SK-N-SH (cell line): ENCODE measurements around the gene COL4A3.

Source experiments
- EP300 ChIP-seq, 2 experiments: IDR thresholded peaks; 2 replicates each; pipeline versions ENCODE4 v1.4.0 to v1.6.1; 2012; ENCODE audit warnings: borderline replicate concordance in 1 of 2, low read depth in 1 of 2, low read length in 1 of 2
- EZH2phosphoT487 ChIP-seq: fragments of 200-600 bp; sonication (generic); IDR thresholded peaks from 2 replicates; pipeline ENCODE4 v1.6.1; 2017; ENCODE audit warnings: low read depth, mixed run types, mild to moderate bottlenecking, antibody characterized with exemption, moderate library complexity, borderline replicate concordance
- GATA2 ChIP-seq: sonication (generic); formaldehyde crosslinking; IDR thresholded peaks from 2 replicates; pipeline ENCODE4 v1.5.0; 2020; ENCODE audit warnings: mild to moderate bottlenecking, missing genetic modification reagents
- MEF2A ChIP-seq: IDR thresholded peaks from 2 replicates; pipeline ENCODE4 v1.4.0; 2012; ENCODE audit warnings: low read depth, borderline replicate concordance
- NFIC ChIP-seq: IDR thresholded peaks from 2 replicates; pipeline ENCODE4 v1.4.0; 2012; ENCODE audit warnings: borderline replicate concordance
- POLR2AphosphoS5 ChIP-seq: IDR thresholded peaks from 2 replicates; pipeline ENCODE4 v1.6.1; 2012; ENCODE audit warnings: low read depth, low read length
- RAD21 ChIP-seq: IDR thresholded peaks from 2 replicates; pipeline ENCODE4 v1.6.1; 2012; ENCODE audit warnings: mild to moderate bottlenecking, low read length
- TAF1 ChIP-seq: IDR thresholded peaks from 2 replicates; pipeline ENCODE4 v1.6.1; 2012; ENCODE audit warnings: low read depth, mild to moderate bottlenecking, low read length, moderate library complexity, borderline replicate concordance
- TF ChIP-seq, protein P1 (sequence below): fragments of 200-600 bp; sonication (generic); IDR thresholded peaks from 2 replicates; pipeline ENCODE4 v1.6.1; 2017; ENCODE audit warnings: antibody characterized with exemption, mild to moderate bottlenecking, moderate library complexity
- TF ChIP-seq, protein P2 (sequence below): fragments of 150-350 bp; IDR thresholded peaks from 2 replicates; pipeline ENCODE4 v1.6.1; 2017; ENCODE audit warnings: antibody characterized with exemption, low read length, low read depth, borderline replicate concordance
- TF ChIP-seq, protein P3 (sequence below): IDR thresholded peaks from 2 replicates; pipeline ENCODE4; 2012

DNA sequence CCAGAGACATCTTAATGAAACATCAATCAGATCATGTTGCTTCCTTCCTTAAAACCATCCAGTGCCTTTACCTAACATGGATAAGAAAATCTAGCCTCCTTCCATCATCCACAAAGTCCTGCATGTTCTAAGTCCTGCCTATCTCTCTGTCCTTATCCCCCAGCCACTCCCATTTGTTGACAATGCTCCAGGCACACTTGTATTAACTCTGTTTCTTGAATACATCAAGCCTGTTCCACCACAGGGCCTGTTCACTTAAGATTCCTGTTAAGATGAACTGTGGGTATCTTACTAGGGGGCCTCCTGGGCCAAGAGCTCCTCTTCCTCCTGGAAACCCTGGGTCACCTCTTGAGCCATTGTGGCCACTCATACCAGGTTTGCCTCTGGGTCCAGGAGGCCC, 46.1 kb upstream of the COL4A3 start:
- TF ChIP-seq, protein P1, sequence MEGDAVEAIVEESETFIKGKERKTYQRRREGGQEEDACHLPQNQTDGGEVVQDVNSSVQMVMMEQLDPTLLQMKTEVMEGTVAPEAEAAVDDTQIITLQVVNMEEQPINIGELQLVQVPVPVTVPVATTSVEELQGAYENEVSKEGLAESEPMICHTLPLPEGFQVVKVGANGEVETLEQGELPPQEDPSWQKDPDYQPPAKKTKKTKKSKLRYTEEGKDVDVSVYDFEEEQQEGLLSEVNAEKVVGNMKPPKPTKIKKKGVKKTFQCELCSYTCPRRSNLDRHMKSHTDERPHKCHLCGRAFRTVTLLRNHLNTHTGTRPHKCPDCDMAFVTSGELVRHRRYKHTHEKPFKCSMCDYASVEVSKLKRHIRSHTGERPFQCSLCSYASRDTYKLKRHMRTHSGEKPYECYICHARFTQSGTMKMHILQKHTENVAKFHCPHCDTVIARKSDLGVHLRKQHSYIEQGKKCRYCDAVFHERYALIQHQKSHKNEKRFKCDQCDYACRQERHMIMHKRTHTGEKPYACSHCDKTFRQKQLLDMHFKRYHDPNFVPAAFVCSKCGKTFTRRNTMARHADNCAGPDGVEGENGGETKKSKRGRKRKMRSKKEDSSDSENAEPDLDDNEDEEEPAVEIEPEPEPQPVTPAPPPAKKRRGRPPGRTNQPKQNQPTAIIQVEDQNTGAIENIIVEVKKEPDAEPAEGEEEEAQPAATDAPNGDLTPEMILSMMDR: no peak
- TF ChIP-seq POLR2AphosphoS5 (no peak), EP300 (IDR thresholded peaks at IDR 0.05; ENCODE audit: borderline replicate concordance in 1 of 2, low read depth in 1 of 2, low read length in 1 of 2) (no peak), NFIC (no peak), GATA2 (CRISPR knock-in tag) (no peak), MEF2A (no peak), EZH2phosphoT487 (no peak), TAF1 (no peak), RAD21 (no peak)
- TF ChIP-seq, protein P2, sequence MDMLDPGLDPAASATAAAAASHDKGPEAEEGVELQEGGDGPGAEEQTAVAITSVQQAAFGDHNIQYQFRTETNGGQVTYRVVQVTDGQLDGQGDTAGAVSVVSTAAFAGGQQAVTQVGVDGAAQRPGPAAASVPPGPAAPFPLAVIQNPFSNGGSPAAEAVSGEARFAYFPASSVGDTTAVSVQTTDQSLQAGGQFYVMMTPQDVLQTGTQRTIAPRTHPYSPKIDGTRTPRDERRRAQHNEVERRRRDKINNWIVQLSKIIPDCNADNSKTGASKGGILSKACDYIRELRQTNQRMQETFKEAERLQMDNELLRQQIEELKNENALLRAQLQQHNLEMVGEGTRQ: no peak
- TF ChIP-seq, protein P3, sequence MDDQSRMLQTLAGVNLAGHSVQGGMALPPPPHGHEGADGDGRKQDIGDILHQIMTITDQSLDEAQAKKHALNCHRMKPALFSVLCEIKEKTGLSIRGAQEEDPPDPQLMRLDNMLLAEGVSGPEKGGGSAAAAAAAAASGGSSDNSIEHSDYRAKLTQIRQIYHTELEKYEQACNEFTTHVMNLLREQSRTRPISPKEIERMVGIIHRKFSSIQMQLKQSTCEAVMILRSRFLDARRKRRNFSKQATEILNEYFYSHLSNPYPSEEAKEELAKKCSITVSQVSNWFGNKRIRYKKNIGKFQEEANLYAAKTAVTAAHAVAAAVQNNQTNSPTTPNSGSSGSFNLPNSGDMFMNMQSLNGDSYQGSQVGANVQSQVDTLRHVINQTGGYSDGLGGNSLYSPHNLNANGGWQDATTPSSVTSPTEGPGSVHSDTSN: no peak
